ENCODE data around the gene CCL15.

DNA sequence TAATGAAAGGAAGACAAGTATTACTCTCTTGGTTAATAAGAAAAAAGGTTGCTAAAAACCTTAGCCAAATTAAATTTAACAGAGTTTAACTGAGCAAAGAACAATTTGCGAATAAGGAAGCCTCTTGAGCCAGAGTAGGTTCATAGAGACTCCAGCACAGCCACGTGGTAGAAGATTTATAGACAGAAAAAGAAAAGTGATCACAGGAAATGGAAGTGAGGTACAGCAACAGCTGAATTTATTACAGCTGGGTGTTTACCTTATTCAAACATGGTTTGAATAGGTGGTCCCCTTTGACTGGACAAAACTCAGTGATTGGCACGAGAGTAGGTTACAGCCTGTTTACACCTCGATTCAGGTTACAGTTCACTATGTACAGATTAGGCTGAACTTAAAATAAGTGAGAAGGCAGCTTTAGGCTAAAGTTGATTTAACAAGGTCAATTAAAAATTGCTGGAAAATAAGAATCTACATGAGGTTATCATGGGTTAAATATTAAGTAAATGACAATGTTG, 3.3 kb upstream of the CCL15 start:
- TF ChIP-seq YY1 (IDR thresholded peaks at IDR 0.05; ENCODE audit: insufficient read depth, insufficient read length): no peak
- TF ChIP-seq ZNF274 (IDR thresholded peaks at IDR 0.05; ENCODE audit: low read depth, low read length): no peak

All from NT2/D1 (cell line).